Stimulated activated CD4-positive, alpha-beta T cell treated with anti-CD3 and anti-CD28 coated beads, TNF-alpha, amount 100 ng/mL, for 1 hour (primary cell): ENCODE measurements around the gene SLC13A2.

Experiments used
- DNase-seq, 3 donors: peaks; one replicate each; pipeline ENCODE4 v3.0.0-alpha.2; 2020; ENCODE audit warnings: low read depth in 3 of 3, low spot score in 1 of 3

Gene SLC13A2

DNA sequence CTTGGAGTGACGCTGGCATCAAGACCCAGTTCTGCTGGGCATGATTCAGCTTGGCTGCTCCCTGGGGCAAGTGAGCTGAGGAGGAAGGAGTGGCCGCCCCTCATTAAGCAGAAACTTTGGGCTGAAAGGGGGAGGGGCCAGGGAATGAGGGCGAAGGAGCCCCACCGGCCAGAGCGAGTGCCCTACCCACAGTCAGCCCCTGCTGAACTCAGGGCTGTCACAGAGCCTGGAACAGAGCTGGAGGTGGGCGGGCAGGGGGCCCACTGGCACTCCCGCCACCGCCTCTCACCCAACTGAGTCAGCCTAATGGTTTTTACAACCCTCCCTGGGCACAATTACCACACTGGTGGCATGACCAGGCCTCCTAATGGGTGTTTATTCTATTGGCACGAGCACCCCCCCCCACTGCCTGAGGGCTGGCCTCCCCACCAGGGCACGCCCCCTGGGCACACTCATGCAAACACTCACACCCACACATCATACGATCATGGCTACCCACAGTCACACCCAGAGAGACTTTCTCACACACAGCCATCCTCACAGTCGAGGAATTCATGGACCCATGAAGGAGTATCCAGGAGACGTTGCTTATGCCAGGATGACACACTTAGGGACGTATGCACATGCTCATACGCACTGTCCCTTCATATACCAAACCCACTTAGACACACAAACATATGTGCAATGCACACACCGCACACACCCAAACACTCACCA is 59.8 kb downstream of the SLC13A2 start:
- no peak for DNase-seq

- no peak for DNase-seq
Measured at GRCh38 chr17:28534740-28535375, 61.4 kb downstream of the SLC13A2 start.

DNA sequence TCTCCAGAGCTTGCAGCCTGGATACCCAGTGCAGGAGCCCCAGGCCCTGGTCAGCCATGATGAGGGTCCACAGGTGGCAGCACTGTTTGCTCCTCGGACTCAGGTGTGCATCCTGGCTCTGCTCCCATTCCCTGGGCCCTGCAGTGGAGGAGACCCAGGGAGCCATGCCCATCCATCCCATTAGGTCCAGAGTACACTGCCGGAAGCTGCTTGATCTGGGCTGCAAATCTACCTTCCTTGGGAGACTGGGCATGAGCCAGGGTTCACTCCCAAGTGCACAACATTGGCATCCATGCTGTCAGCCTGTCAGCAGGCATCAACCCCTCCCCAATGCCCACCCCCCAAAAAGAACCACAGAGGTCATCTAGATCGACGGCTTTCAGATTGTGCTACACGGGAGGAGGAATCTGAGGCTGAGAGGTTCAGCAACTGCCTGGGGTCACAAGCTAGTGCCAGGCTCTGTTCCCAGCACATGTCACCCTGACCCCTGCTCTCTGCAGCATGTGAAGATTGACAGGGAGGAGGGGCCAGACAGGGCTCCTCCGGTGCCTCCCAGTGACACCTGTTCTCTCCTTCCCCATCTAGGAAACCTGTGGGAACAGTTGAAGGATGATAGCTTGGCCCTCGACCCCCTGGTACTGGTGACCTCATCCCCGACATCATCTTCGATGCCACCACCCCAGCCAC is 63.2 kb downstream of the SLC13A2 start:
- DNase-seq, result no peak

DNA sequence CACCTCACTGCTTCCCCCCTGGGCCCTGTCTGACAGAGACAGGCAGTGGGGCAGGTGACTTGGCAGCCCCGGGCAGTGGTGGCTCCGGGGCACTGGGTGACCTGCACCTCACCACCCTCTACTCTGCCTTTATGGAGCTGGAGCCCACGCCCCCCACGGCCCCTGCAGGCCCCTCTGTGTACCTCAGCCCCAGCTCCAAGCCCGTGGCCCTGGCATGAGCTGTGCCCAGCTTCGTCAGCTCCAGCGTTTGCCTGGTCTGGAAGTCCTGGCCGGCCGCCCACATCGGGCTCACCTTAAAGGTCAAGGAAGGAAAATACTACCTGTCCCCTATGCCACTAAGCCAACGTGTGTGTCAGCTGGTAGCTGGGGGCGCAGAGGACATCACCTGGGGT is 63.8 kb downstream of the SLC13A2 start:
- DNase-seq, result no peak

- no peak for DNase-seq
Measured at GRCh38 chr17:28538296-28538895, 65.0 kb downstream of the SLC13A2 start.

DNA sequence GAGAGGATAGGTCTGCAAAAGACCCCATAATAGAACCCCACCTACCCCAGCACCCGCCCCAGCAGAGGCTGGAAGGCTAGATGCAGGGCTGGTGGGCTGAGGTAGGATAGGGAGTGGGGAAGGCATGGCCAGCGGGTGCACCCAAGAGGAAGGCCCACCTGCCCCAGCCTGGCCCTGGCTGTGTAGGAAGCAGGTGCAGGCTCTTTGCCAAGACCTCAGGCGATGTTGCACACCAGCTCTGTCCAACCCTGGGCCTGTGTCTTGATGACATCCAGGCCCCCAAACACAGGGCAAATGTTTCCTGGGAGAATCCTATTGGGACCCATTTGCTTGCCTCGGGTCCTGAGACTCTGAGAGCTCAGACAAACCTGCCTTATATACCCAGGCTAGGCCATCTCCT is 66.8 kb downstream of the SLC13A2 start:
- no peak for DNase-seq

DNA sequence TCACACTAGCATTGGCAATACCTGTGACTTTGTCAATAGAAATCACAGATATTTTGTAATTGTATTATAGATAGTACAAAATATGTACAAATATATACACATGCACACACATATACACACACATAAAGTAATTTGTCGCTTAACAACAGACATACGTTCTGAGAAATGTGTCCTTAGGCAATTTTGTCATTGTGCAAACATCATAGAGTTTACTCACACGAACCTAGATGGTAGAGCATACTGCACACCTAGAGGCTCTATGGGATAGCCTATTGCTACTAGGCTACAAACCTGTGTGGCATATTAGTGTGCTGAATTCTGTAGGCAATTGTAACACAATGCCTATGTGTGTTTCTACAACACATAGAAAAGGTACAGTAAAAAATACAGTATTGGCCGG is 68.0 kb downstream of the SLC13A2 start:
- DNase-seq, result no peak

DNA sequence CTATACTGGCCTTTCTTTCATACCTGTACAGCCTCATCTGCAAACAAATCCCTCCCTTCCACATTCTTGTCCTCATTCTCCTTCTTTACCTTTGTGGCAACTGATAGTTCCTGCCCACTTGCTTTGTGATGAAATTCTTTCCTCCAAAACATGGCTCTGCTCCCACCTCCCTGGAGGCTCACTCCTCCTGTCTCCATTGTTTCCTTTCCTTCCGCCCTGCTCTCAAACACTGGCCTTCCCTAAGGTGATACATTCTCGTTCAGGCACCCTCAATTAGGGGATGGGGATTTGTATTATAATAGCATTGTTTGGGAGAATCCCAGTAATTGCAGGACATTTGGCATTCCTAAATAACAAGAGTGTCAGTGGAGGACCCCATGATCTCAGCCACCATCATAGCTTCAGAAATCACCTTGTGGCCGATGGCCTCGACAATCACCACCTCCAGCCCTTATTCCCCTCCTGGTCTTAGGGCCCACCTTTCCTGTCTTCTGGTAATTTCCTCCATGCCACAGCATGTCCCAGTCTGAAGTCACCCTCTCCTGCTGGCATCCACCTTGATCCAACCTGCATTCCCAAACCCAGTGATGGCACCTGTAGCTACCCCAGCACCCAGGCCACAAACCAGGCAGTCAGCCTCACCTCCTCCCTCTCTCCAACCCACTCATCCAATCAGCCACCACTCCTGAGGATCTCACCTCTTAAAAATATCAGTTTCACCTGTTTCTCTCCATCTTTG is 71.1 kb downstream of the SLC13A2 start:
- no peak for DNase-seq

DNA sequence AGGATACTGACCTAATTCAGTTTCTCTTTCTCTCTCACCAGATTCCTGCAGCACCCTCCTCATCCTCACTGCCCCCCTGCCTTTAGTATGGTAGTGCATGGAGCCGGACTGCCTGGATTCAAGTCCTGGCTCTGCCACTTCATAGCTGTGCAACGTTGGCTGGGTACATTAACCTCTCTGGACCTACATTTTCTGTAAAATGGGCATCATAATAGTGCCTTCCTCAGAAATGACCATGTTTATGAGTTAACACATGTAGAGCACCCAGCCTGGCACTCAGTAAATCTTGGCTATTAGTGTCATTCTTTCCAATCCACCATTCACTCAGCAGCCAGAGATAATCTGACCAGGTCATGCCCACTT is 71.7 kb downstream of the SLC13A2 start:
- no peak for DNase-seq

GRCh38 chr17:28545787-28546415 is 72.5 kb downstream of the SLC13A2 start:
- DNase-seq, result no peak

GRCh38 chr17:28547096-28547622 is 73.7 kb downstream of the SLC13A2 start:
- no peak for DNase-seq
